HG02885 (cell line): ENCODE measurements around the gene RUSF1.
A peak's percentile ranks its signal among the peaks of the same experiment; 100 is the strongest.
"Not testable (repeated sequence)": the region's sequence is repeated elsewhere in the genome, so short reads cannot be mapped to it uniquely, and the experiment has no call there.

Experiments used
- ATAC-seq: cut with Tn5 transposase; IDR thresholded peaks from one replicate; pipeline ENCODE4 v1.9.1; 2021; ENCODE audit warnings: mild to moderate bottlenecking; ENCODE audit not compliant: unreplicated experiment, poor library complexity

The RUSF1 gene

DNA sequence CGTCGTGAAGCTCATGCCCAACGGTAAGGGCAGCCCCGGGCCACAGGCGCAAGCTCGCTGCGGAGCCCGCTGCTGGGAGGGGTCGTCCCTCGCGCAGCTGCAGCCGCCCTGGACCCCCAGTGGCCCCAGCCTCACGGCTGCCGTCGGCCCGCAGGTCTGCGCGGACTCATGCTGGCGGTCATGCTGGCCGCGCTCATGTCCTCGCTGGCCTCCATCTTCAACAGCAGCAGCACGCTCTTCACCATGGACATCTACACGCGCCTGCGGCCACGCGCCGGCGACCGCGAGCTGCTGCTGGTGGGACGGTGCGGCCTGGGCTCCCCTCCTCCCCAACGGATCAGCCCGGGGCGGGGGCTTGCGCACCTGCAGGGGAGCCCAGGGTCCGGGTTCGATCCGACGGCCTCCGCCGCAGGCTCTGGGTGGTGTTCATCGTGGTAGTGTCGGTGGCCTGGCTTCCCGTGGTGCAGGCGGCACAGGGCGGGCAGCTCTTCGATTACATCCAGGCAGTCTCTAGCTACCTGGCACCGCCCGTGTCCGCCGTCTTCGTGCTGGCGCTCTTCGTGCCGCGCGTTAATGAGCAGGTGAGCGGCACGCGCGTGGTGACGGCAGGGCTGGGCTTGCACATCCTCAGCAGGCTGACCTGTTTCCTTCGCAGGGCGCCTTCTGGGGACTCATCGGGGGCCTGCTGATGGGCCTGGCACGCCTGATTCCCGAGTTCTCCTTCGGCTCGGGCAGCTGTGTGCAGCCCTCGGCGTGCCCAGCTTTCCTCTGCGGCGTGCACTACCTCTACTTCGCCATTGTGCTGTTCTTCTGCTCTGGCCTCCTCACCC, 19.5 kb downstream of the RUSF1 start:
- ATAC-seq: no peak

DNA sequence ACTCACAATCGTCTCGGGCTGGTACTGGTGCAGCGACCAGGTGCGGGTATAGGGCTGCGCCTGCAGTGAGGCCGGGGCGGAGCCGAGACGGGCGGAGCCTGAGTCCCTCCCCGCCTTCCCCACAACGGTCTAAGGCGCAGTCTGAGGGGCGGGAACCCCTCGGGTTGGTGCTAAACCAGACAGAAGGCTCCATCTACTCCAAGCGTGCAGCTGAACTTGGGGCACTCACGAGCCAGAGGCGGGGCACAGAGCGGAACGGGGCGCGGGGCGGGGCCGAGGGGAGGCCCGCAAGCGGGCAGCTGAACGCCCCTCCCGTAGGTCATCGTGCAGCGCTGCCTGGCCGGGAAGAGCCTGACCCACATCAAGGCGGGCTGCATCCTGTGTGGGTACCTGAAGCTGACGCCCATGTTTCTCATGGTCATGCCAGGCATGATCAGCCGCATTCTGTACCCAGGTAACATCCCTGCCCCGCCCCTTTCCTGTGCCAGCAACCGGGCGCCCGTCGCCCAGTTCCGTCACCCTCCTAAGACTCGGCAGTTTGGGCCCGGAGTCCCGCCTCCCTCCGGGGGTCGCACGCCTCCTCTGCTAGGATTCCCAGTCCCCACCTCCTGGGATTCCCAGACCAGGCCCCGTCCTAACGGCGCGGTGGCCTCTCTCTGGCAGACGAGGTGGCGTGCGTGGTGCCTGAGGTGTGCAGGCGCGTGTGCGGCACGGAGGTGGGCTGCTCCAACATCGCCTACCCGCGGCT, 20.3 kb downstream of the RUSF1 start:
- ATAC-seq: peak; percentile 78

GRCh38 chr16:31487071-31487719, 21.0 kb downstream of the RUSF1 start:
- ATAC-seq: no peak

DNA sequence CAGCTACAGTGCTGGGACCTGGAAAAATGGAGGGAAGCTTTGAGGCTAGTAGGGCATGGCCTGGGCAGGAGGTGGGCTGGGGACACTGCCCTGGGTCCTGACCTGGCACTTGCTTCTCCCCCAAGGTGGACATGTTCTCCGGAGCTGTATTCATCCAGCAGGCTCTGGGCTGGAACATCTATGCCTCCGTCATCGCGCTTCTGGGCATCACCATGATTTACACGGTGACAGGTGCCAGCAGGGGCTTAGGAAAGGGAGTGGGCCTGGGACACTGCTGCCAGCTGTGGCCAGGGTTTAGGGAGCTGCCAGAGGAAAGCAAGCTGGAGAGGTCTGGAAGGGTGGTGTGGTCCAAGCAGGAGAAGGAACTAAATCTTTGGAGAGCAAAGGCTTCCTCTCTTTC, 22.1 kb downstream of the RUSF1 start:
- no peak for ATAC-seq

- ATAC-seq: no peak
Observed at GRCh38 chr16:31485571-31485970, 22.6 kb downstream of the RUSF1 start.

DNA sequence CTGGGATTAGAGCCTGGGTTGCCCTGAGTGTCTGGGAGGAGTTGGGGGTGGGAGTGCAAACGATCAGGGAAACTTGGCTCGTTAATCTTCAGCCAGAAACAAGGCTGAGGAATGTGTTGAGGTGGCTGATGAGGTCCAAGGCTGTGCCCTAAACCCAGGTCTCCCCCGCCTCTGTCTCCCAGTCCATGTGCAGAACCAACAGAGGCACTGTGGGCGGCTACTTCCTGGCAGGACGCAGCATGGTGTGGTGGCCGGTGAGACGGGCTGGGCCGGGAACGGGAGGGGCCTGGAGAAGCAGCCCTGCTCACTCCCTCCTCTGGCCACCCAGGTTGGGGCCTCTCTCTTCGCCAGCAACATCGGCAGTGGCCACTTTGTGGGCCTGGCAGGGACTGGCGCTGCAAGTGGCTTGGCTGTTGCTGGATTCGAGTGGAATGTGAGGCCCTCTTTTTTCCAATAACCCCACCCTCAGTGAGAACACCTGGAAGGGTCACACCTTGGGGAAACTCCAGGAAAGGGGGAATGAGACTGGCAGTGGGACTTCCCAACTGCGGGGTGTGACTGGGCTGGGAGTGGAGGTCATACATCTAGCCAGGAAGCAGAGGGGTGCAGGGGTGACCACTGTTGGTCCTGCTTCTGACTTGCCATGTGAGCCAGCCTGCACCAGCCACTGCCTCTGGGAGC, 23.6 kb downstream of the RUSF1 start:
- ATAC-seq: no peak

- ATAC-seq: not testable (repeated sequence)
Observed at GRCh38 chr16:31484048-31484447, 24.1 kb downstream of the RUSF1 start.

GRCh38 chr16:31483081-31483480, 25.1 kb downstream of the RUSF1 start, which contains the start of gene SLC5A2:
TSS of gene SLC5A2 (plus strand) at chr16:31483123. CDS start at chr16:31483137, 14 bp downstream.
- no peak for ATAC-seq

DNA sequence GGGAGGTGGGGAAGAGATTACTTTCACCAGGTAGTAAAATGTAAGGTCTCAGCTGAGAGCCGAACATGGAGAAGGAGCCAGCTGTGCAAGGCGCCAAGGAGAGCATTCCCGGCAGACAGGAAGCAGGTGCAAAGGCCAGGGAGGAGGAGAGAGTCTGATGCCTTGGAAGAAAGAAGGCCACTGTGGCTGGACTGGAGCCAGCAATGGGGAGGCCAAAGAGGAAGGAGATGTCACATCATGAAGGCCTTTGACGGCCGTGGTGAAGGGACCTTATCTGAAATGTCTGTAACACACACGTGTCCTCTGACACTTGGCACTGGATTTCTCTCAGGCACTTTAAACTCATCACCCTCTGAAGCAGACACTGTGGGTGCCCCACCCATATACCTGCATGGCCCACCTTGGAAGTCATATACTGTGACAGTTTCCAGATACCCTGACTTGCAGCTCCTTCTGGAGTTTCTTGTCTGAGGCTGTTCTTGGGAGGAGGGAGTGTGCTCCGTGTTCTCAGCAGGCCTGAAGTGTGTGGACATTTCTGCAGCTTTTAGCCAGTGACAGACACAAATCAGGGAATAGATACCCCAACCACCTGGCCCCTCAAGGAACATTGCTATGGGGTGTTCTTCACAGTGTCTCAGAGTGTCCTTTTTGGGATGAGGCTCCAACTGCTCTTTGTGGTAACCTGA, 27.2 kb downstream of the RUSF1 start:
- ATAC-seq: no peak

DNA sequence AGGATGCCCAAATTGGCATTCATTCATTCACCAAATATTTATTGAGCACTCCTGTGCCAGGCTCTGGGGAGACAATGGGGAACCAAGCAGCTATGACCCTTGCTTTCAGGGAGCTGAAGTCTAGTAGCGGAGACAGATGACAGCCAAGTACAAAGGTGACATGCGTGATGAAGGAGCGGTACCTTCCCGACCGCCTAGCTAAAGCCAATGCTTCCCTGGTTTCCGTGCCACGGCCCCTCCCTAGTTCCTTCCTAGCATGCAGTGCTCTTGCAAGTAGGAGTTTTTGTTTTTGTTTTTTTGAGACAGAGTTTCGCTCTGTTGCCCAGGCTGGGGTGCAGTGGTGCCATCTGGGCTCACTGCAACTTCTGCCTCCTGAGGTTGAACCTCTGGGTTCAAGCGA, 28.4 kb downstream of the RUSF1 start:
- no peak for ATAC-seq

- ATAC-seq: no peak
Observed at GRCh38 chr16:31478956-31479355, 29.2 kb downstream of the RUSF1 start.

DNA sequence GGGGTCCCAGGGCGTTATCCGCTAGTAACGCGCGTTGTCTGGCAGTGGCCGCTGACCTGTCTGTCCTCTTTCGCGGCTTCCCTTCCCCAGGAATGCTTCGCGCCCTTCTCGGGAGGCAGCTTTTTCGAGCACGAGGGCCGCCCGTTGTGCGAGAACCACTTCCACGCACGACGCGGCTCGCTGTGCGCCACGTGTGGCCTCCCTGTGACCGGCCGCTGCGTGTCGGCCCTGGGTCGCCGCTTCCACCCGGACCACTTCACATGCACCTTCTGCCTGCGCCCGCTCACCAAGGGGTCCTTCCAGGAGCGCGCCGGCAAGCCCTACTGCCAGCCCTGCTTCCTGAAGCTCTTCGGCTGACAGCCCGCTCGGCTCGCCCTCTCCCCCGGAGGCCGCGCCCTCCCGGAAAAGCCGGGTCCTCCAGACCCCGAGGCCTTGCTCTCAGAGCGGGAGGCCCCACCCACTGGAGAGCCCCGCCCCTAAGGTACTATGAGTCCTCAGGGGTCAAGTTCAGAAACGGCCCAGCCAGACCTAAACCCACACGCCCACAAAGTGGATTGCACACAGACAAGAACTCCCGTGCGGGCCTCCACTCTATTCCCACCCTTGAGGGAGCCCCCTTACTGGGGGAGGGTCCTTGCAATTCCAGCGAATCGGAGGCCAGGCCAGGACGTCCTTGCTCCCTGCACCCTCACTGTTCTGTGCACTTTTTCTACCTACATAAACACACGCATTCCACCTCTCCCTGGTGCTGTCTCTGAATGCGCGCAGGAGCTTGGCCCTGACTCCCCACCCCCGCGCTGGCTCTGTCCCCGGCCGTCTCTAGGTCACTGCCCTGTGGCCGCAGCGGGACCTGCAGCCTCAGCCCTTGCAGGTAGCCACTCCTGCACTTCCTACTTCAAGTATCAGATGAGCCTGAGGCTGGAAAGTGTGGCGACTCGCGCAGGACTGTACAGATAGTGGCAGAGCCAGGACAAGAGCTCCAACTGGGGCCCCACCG, 30.7 kb downstream of the RUSF1 start:
- ATAC-seq: peak; percentile 22

DNA sequence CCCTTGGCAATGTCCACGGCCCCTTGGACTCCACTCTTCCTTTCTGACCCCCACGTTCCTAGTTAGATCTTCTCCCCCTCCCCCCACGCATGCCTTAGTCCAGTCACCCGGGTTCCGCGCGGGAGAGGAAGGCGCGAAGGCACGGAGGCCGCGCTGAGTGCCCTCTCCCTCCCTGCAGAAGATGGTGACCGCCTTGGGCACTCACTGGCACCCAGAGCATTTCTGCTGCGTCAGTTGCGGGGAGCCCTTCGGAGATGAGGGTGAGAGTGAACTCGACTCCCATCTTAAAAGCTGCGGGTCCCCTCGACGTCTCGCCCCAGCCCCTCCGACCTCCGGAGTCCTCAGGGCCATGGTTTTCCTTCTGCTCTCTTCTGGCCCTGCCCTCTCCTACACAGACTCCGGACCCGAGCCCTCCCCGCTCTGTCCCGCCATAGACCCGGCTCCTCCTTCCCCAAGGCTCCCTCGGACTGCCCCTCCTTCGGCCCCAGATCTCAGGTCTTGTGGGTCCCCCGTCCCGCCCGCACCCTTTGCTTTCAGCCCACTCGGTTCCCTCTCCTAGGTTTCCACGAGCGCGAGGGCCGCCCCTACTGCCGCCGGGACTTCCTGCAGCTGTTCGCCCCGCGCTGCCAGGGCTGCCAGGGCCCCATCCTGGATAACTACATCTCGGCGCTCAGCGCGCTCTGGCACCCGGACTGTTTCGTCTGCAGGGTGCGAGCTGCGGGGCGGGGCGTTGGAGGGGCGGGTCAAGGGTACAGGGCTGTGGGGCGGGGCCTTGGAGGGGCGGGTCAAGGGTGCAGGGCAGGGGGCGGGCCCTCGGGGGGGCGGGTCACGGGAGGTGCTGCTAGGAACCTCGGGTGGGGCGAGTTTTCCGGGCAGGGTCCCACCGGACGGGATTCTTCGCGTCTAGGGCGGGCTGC, 31.6 kb downstream of the RUSF1 start:
- peak; percentile 59 for ATAC-seq

GRCh38 chr16:31475946-31476302, 32.3 kb downstream of the RUSF1 start:
- ATAC-seq: no peak

DNA sequence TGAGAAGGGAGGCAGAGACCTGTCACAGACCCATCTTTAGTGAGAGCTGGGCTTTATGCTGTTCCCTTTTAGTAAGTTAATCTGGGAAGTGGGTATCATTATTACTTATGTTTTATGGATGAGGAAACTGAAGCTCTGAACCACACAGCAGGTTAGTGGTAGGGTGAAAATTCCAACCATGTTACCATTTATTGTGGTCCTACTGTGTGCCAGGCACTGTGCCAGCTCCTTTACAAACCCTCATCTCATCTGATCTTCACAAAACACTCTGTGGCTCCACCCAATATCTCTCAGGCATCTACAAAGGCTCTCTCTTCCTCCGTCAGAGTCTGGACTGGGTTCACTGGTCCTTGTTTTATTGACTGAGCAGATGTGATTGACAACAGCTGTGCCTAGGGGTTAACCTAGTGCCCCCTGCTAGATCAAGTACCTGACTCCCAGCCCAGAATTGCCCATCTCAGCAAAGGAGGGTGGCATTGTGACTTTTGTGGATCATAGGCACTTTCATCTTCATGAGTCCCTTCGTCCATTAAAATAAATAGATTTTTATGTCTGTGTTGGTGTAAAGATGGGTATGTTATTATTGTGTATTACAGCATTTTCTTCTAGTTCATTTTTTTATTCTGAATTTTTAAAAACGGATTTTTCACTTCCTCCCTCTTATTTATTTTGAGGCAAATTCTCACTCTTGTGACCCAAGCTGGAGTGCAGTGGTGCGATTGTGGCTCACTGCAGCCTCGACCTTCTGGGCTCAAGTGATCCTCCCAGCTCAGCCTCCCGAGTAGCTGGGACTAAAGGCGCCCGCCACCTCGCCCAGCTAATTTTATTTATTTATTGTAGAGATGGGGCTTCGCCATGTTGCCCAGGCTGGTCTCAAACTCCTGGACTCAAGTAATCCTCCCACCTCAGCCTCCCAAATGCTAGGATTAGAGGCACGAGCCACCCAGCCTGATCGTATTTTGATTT, 33.1 kb downstream of the RUSF1 start:
- no peak for ATAC-seq

- no peak for ATAC-seq
Observed at GRCh38 chr16:31474173-31474714, 33.9 kb downstream of the RUSF1 start.
